CD4-positive, alpha-beta memory T cell (primary cell): ENCODE results near the gene MBOAT2. TPM values are rescaled to one million over a fixed set of nuclear protein-coding genes. Genes with fewer than 3 reads are reported as not detected.

Source experiments
- CTCF ChIA-PET: fragments of 350-600 bp; sonication (Branson Sonifier 250); formaldehyde crosslinking; loops from one replicate; lab custom pipeline; 2021; ENCODE audit warnings: inconsistent platforms; ENCODE audit not compliant: partially characterized antibody; lab: Charles Lee
- POLR2A ChIA-PET: fragments of 350-600 bp; sonication (Branson Sonifier 250); formaldehyde crosslinking; loops from one replicate; lab custom pipeline; 2021; ENCODE audit not compliant: partially characterized antibody; lab: Charles Lee
- DNase-seq, 5 donors: peaks; one replicate each; pipeline versions ENCODE4 v3.0.0 to v3.0.0-alpha.2; 2020 to 2022; ENCODE audit warnings: mixed read lengths in 1 of 5
- H3K27ac ChIP-seq: one replicate; pipeline ENCODE4 v1.7.0; 2013; ENCODE audit warnings: low read depth, low read length
- H3K27me3 ChIP-seq: 2 replicates; pipeline ENCODE4 v1.7.0; 2013; ENCODE audit warnings: mild to moderate bottlenecking, low read length, moderate library complexity; ENCODE audit not compliant: insufficient read depth
- H3K36me3 ChIP-seq: 2 replicates; pipeline ENCODE4 v1.7.0; 2013; ENCODE audit warnings: mild to moderate bottlenecking, low read length, moderate library complexity; ENCODE audit not compliant: insufficient read depth
- H3K4me1 ChIP-seq: 2 replicates; pipeline ENCODE4 v1.7.0; 2013; ENCODE audit warnings: mild to moderate bottlenecking, low read length, moderate library complexity; ENCODE audit not compliant: insufficient read depth
- H3K4me3 ChIP-seq, 2 donors: one replicate each; pipeline ENCODE4 v1.7.0; 2013; ENCODE audit warnings: low read length in 2 of 2, mild to moderate bottlenecking in 1 of 2
- H3K9me3 ChIP-seq, 2 donors: one replicate each; pipeline ENCODE4 v1.7.0; 2013; ENCODE audit warnings: low read length in 2 of 2, control low read depth in 1 of 2; ENCODE audit not compliant: control insufficient read depth in 1 of 2
- H3K27ac Mint-ChIP-seq, 7 donors: one replicate each; pipeline ENCODE4 v1.8.0; 2020 to 2021; ENCODE audit warnings: mixed read lengths in 7 of 7, mild to moderate bottlenecking in 6 of 7, inconsistent platforms in 3 of 7, moderate library complexity in 3 of 7
- H3K27me3 Mint-ChIP-seq, 2 donors: one replicate each; pipeline ENCODE4 v1.8.0; 2020 to 2021; ENCODE audit warnings: mixed read lengths in 2 of 2
- H3K36me3 Mint-ChIP-seq, 2 donors: one replicate each; pipeline ENCODE4 v1.8.0; 2020 to 2021; ENCODE audit warnings: mixed read lengths in 2 of 2, inconsistent platforms in 1 of 2, mild to moderate bottlenecking in 1 of 2
- H3K4me1 Mint-ChIP-seq, 4 donors: one replicate each; pipeline ENCODE4 v1.8.0; 2020 to 2021; ENCODE audit warnings: mixed read lengths in 4 of 4, mild to moderate bottlenecking in 1 of 4
- H3K4me3 Mint-ChIP-seq, 8 donors: one replicate each; pipeline ENCODE4 v1.8.0; 2020 to 2021; ENCODE audit warnings: mixed read lengths in 8 of 8, mild to moderate bottlenecking in 7 of 8, moderate library complexity in 6 of 8, inconsistent platforms in 3 of 8
- H3K9me3 Mint-ChIP-seq, 8 donors: one replicate each; pipeline ENCODE4 v1.8.0; 2020 to 2021; ENCODE audit warnings: mixed read lengths in 8 of 8, mild to moderate bottlenecking in 5 of 8, inconsistent platforms in 3 of 8, moderate library complexity in 1 of 8
- intact Hi-C: fragments of 100-400 bp; cut with micrococcal nuclease; formaldehyde crosslinking; loops from one replicate; pipeline ENCODE4 v1.15.1; 2023
- polyA plus RNA-seq, 2 donors: library from polyadenylated mRNA; unstranded; fragments of 300-500 nt; fragmentation: Illumina TruSeq; gene quantifications; one replicate each; pipeline ENCODE4 v1.2.3, GENCODE V29; 2021
- total RNA-seq, 2 experiments: library from RNA; stranded (reverse); gene quantifications; one replicate each; pipeline ENCODE4 v1.2.3, GENCODE V29; 2021

Gene MBOAT2
- total and polyA plus RNA-seq, 4 experiments from 2014 or later, result 0.20 to 2.0 (median 1.7) TPM

- Histone ChIP-seq H3K4me1 (no peaks in the 10 kb centered on the region), H3K9me3 (no peaks in the 10 kb centered on the region), H3K36me3 (no peaks in the 10 kb centered on the region), H3K27ac (no peak overlapping the region), H3K4me3 (no peak overlapping the region), H3K27me3 (no peaks in the 10 kb centered on the region)
- no peaks in the 10 kb centered on the region for H3K4me1 Mint-ChIP-seq
- DNase-seq, result no peak
- no peak overlapping the region for H3K27ac Mint-ChIP-seq
- no peaks in the 10 kb centered on the region for H3K27me3 Mint-ChIP-seq
- intact Hi-C loops, result no loop called here
- H3K4me3 Mint-ChIP-seq, result no peak overlapping the region
- CTCF ChIA-PET, result no interaction called here
- no peaks in the 10 kb centered on the region for H3K36me3 Mint-ChIP-seq
- POLR2A ChIA-PET, result no interaction called here
- no peaks in the 10 kb centered on the region for H3K9me3 Mint-ChIP-seq
Observed at GRCh38 chr2:8888963-8889362, 114.5 kb downstream of the MBOAT2 start.

- intact Hi-C loops, result no loop called here
- no peaks in the 10 kb centered on the region for H3K27me3 ChIP-seq
- H3K9me3 ChIP-seq, result no peaks in the 10 kb centered on the region
- ChIA-PET POLR2A (no interaction called here), CTCF (no interaction called here)
- no peaks in the 10 kb centered on the region for H3K4me1 ChIP-seq
- H3K36me3 ChIP-seq, result no peaks in the 10 kb centered on the region
- Mint-ChIP-seq H3K9me3 (no peaks in the 10 kb centered on the region), H3K36me3 (no peaks in the 10 kb centered on the region), H3K4me1 (no peaks in the 10 kb centered on the region), H3K27me3 (no peaks in the 10 kb centered on the region), H3K4me3 (no peak overlapping the region), H3K27ac (no peak overlapping the region)
- H3K4me3 ChIP-seq, result no peak overlapping the region
- H3K27ac ChIP-seq, result no peak overlapping the region
- no peak for DNase-seq
Observed at GRCh38 chr2:8886876-8887275, 116.6 kb downstream of the MBOAT2 start.

GRCh38 chr2:8886202-8886518 lies 117.3 kb downstream of the MBOAT2 start:
- H3K27me3 ChIP-seq, result no peaks in the 10 kb centered on the region
- Mint-ChIP-seq H3K27me3 (no peaks in the 10 kb centered on the region), H3K36me3 (no peaks in the 10 kb centered on the region), H3K4me3 (no peak overlapping the region), H3K9me3 (no peaks in the 10 kb centered on the region), H3K27ac (no peak overlapping the region), H3K4me1 (no peaks in the 10 kb centered on the region)
- H3K4me1 ChIP-seq, result no peaks in the 10 kb centered on the region
- ChIA-PET POLR2A (no interaction called here), CTCF (no interaction called here)
- H3K27ac ChIP-seq, result no peak overlapping the region
- no peaks in the 10 kb centered on the region for H3K9me3 ChIP-seq
- intact Hi-C loops, result no loop called here
- no peak for DNase-seq
- H3K36me3 ChIP-seq, result no peaks in the 10 kb centered on the region
- H3K4me3 ChIP-seq, result no peak overlapping the region

GRCh38 chr2:8885449-8886201 lies 117.9 kb downstream of the MBOAT2 start:
- Mint-ChIP-seq H3K4me3 (no peak overlapping the region), H3K36me3 (no peaks in the 10 kb centered on the region), H3K9me3 (no peaks in the 10 kb centered on the region), H3K27ac (no peak overlapping the region), H3K27me3 (no peaks in the 10 kb centered on the region), H3K4me1 (no peaks in the 10 kb centered on the region)
- DNase-seq, result no peak
- CTCF ChIA-PET, result no interaction called here
- H3K36me3 ChIP-seq, result no peaks in the 10 kb centered on the region
- POLR2A ChIA-PET, result no interaction called here
- H3K4me3 ChIP-seq, result no peak overlapping the region
- no peaks in the 10 kb centered on the region for H3K27me3 ChIP-seq
- no peak overlapping the region for H3K27ac ChIP-seq
- intact Hi-C loops, result no loop called here
- no peaks in the 10 kb centered on the region for H3K4me1 ChIP-seq
- H3K9me3 ChIP-seq, result no peaks in the 10 kb centered on the region

- Mint-ChIP-seq H3K9me3 (no peaks in the 10 kb centered on the region), H3K4me1 (no peaks in the 10 kb centered on the region), H3K27me3 (peaks cover 0 to 1% of the 10 kb centered on the region in 2 donors), H3K4me3 (no peak overlapping the region), H3K36me3 (no peaks in the 10 kb centered on the region), H3K27ac (no peak overlapping the region)
- no peak overlapping the region for H3K27ac ChIP-seq
- DNase-seq, result no peak
- no peaks in the 10 kb centered on the region for H3K4me1 ChIP-seq
- no peaks in the 10 kb centered on the region for H3K27me3 ChIP-seq
- no peaks in the 10 kb centered on the region for H3K36me3 ChIP-seq
- intact Hi-C loops, result no loop called here
- no peaks in the 10 kb centered on the region for H3K9me3 ChIP-seq
- ChIA-PET CTCF (no interaction called here), POLR2A (no interaction called here)
- no peak overlapping the region for H3K4me3 ChIP-seq
Observed at GRCh38 chr2:8884812-8885211, 118.7 kb downstream of the MBOAT2 start.

GRCh38 chr2:8882094-8882493 lies 121.4 kb downstream of the MBOAT2 start:
- Histone ChIP-seq H3K36me3 (no peaks in the 10 kb centered on the region), H3K4me3 (no peak overlapping the region), H3K27ac (no peak overlapping the region), H3K27me3 (no peaks in the 10 kb centered on the region), H3K9me3 (no peaks in the 10 kb centered on the region), H3K4me1 (no peaks in the 10 kb centered on the region)
- Mint-ChIP-seq H3K36me3 (peaks cover 0 to 3% of the 10 kb centered on the region in 2 donors), H3K27me3 (peaks cover 2 to 5% of the 10 kb centered on the region in 2 donors), H3K4me1 (no peaks in the 10 kb centered on the region), H3K9me3 (no peaks in the 10 kb centered on the region), H3K27ac (no peak overlapping the region), H3K4me3 (no peak overlapping the region)
- CTCF ChIA-PET, result interaction anchor here (0.9 to 1.0 kb wide), 2 partner anchors 8 to 17 kb away, joined by 3 read pairs; no protein-coding TSS in a partner anchor
- intact Hi-C loops, result no loop called here
- POLR2A ChIA-PET, result no interaction called here
- DNase-seq, result no peak

GRCh38 chr2:8877894-8878293 lies 125.6 kb downstream of the MBOAT2 start:
- H3K4me1 ChIP-seq, result no peaks in the 10 kb centered on the region
- no peaks in the 10 kb centered on the region for H3K9me3 Mint-ChIP-seq
- no peak overlapping the region for H3K27ac ChIP-seq
- no peaks in the 10 kb centered on the region for H3K27me3 ChIP-seq
- DNase-seq, result no peak
- H3K36me3 ChIP-seq, result no peaks in the 10 kb centered on the region
- H3K27me3 Mint-ChIP-seq, result peaks cover 4 to 5% of the 10 kb centered on the region in 2 donors
- H3K4me3 ChIP-seq, result no peak overlapping the region
- intact Hi-C loops, result no loop called here
- H3K36me3 Mint-ChIP-seq, result peaks cover 0 to 3% of the 10 kb centered on the region in 2 donors
- H3K4me3 Mint-ChIP-seq, result no peak overlapping the region
- no peak overlapping the region for H3K27ac Mint-ChIP-seq
- H3K4me1 Mint-ChIP-seq, result no peaks in the 10 kb centered on the region
- CTCF ChIA-PET, result no interaction called here
- POLR2A ChIA-PET, result no interaction called here
- H3K9me3 ChIP-seq, result no peaks in the 10 kb centered on the region
